Choroid plexus epithelial cell (primary cell): ENCODE results near the gene IL3.

Source experiments
- DNase-seq: peaks from one replicate; pipeline ENCODE4 v3.0.0-alpha.2; 2010; ENCODE audit warnings: low read depth
- H3K4me3 ChIP-seq: 2 replicates; pipeline ENCODE4 v1.5.1; 2011; ENCODE audit warnings: low read depth, mild to moderate bottlenecking, control low read depth, low read length, moderate library complexity
- CTCF ChIP-seq: conservative IDR thresholded peaks from 2 replicates; pipeline ENCODE4 v1.5.1; 2011; ENCODE audit warnings: low read depth, mild to moderate bottlenecking, control low read depth, inconsistent platforms, low read length, moderate library complexity

The IL3 gene

GRCh38 chr5:132016721-132017250, 43.7 kb upstream of the IL3 start:
- DNase-seq = no peak
- H3K4me3 ChIP-seq = no peak overlapping the region
- no peak for TF ChIP-seq CTCF

- H3K4me3 ChIP-seq = no peak overlapping the region
- DNase-seq = no peak
- no peak for TF ChIP-seq CTCF
Measured at GRCh38 chr5:132017316-132017715, 43.1 kb upstream of the IL3 start.

GRCh38 chr5:132017738-132018625, 42.5 kb upstream of the IL3 start:
- DNase-seq = no peak
- TF ChIP-seq CTCF = no peak
- H3K4me3 ChIP-seq = no peak overlapping the region

GRCh38 chr5:132019337-132019736, 41.1 kb upstream of the IL3 start:
- DNase-seq = no peak
- H3K4me3 ChIP-seq = no peak overlapping the region
- TF ChIP-seq CTCF = no peak

DNA sequence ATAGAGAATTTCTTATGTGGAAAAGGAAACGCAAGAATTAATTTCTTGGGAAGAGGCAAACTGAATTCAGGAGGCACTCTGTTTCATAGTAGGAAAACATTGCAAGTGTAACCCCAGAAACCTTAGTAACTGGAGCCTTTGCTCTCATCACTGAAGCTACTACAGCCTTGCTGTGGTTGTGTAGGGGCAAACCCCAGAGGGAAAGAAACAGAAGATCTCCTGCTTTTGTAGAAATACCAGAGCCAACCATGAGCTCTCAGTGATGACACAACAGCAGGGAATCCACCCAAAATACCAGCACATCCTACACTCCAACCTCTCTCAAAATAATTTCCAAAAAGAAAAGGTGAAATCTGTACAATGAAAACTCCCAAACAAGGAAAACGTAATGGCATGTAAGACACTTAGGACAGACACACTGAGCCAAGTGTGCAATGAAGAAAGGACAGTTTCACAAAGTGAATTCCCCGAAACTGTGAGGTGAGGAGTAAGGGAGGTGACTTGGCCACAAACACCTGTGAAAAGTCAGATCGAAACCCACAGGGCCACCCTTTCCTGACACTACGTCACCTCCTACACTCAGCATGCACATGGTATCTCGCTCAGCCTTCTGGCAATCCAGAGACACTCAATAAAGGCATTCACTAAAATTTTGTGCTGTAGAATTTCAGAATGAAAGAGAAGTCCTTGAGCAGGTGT, 40.4 kb upstream of the IL3 start:
- no peak for DNase-seq
- no peak for TF ChIP-seq CTCF

GRCh38 chr5:132020568-132021339, 39.7 kb upstream of the IL3 start:
- no peak for TF ChIP-seq CTCF
- no peak overlapping the region for H3K4me3 ChIP-seq
- no peak for DNase-seq

More for the DNA sequence above, 40.4 kb upstream of the IL3 start:
- no peak overlapping the region for H3K4me3 ChIP-seq
